Activated CD8-positive, alpha-beta T cell treated with anti-CD3 and anti-CD28 coated beads, Interleukin-2, amount 10 ng/mL, durations not matched to agents 7 days and 5 days (primary cell): ENCODE measurements around the gene DENND5B. TPM values are rescaled to one million over a fixed set of nuclear protein-coding genes. Genes with fewer than 3 reads are reported as not detected.

Source experiments
- total RNA-seq, 2 experiments: library from RNA; stranded (reverse); gene quantifications; one replicate each; pipeline ENCODE4 v1.2.3, GENCODE V29; 2021

Gene DENND5B
- total RNA-seq, 2 experiments from 2014 or later: 0.08 to 0.16 TPM

Other genes starting within 250 kb of the DENND5B start
- gene ETFBKMT, start 68.6 kb upstream of the DENND5B start, total RNA-seq: 1 to 10 TPM; 1.0 to 1.4 TPM
- 1 to 10 TPM; 3.4 to 3.5 TPM for gene AMN1, start 137.9 kb upstream of the DENND5B start, total RNA-seq